ENCODE data around the gene NME4.
"Not testable (repeated sequence)": the region's sequence is repeated elsewhere in the genome, so short reads cannot be mapped to it uniquely, and the experiment has no call there.

Gene NME4

GRCh38 chr16:377419-377951 lies 19.5 kb upstream of the NME4 start:
- no peak for DNase-seq (ENCODE audit: low read depth in 2 of 2)

DNA sequence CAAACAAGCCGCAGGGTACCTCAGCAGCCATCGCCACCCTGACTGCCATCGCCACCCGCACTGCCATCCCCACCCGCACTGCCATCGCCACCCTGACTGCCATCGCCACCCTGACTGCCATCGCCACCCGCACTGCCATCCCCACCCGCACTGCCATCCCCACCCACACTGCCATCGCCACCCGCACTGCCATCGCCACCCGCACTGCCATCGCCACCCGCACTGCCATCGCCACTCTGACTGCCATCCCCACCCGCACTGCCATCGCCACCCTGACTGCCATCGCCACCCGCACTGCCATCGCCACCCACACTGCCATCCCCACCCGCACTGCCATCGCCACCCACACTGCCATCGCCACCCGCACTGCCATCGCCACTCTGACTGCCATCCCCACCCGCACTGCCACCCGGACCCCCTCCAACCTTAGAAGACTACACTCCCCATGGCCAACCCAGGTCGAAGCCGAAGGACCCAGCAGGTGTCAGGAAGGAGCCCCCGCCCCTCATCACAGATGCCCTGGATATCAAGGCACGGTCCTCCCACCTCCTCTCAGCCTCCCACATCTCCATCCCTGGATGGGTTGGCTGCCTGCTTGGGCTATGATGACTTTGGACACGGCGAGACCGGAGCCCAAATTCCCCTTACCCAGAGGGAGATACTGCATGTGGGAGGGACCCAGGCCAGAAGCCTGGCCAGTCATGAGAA lies 18.7 kb upstream of the NME4 start:
- not testable (repeated sequence) for DNase-seq (ENCODE audit: low read depth in 2 of 2)

- no peak for DNase-seq (ENCODE audit: low read depth in 2 of 2)
Measured at GRCh38 chr16:378821-379182, 18.2 kb upstream of the NME4 start.

DNA sequence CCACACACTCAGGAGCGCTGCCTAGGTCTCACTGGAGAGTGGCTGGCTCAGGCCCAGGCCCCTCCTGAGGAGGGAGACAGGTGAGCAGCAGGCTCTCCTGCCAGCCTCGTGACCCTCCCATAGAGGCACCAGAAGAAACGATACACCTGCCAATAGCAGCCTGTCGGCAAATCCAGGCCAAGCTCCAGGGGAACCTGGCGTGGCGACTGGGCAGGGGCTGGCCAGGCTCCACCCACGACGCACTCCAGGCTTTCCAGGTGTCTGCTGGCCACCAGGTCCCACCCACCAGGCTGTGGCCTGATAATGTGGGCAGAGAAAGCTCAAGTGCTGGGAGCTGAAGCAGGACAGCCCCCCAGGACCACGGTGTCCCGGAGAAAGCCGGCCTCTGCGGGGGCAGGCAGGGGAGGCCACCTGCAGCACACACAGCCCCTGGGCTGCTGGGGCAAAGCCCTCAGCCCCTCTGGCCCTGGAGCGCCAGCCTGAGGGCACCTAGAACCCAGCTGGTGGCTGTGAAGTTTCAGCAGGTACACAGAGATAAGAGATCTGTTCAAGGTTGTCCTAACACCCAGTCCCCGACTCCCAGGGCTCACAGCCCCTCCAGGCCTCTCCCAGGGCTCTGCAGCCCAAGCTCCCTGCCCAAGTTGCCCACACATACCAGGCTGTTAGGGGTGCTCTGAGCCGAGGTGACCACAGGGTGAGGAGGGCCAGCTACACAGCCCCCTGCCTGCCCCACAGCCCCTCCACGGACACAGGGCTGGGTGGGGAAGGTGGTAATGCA lies 17.6 kb upstream of the NME4 start:
- no peak for DNase-seq (ENCODE audit: low read depth in 2 of 2)

GRCh38 chr16:379961-380761 lies 16.8 kb upstream of the NME4 start:
- DNase-seq (ENCODE audit: low read depth in 2 of 2): no peak

- DNase-seq (ENCODE audit: low read depth in 2 of 2): no peak
Measured at GRCh38 chr16:380762-381011, 16.3 kb upstream of the NME4 start.

- no peak for DNase-seq (ENCODE audit: low read depth in 2 of 2)
Measured at GRCh38 chr16:381012-381788, 15.8 kb upstream of the NME4 start.

DNA sequence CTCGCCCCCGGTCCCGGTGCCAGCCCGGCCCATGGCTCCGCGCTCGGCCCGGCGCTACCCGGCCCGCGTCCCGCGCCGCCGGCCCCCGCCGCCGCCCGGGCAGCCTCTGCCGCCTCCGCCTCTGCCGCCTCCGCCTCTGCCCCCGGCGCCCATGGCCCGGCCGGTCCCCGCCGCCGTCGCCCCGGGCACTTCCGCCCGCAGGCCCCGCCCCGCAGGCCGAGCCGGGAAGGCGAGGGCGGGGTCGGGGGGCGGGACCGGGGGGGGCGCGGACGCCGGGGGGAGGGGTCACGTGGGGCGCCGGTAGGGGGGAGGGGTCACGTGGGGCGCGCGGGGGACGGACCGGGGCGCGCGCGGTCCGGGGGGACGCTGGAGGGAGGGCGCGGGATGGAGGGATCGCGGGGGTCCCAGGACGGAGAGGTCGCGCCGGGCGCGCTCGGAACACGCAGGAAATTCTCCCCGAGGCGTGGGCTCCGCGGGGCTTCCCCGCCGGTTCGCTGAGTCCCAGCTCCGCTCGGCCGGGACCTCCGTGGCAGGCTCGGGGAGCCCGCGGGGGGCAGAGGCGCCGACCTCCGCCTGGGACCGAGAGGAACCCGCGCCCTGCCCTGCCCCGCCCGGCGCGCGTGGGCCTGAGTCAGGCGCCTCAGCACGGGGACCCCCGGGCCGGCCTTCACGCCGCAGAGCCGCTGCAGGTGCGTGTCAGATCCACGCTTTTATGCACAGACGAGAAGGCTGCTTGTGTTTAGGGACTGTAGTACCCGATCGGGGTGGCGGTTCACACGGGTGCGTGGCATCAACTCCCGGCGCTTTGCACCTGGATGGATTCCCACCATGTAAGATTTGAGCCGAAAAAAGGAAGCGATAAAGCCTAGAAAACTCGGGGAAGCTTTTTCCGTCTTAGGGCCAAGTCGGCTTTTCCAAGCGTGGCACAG lies 14.9 kb upstream of the NME4 start, which contains the start of gene PGAP6:
Gene PGAP6, minus strand, starts transcription at position 190 of the 929 bp plus-strand sequence. Its CDS starts 157 bp downstream, at position 33.
- DNase-seq (ENCODE audit: low read depth in 2 of 2): peak in 1 of 2 donors; percentile 55

DNA sequence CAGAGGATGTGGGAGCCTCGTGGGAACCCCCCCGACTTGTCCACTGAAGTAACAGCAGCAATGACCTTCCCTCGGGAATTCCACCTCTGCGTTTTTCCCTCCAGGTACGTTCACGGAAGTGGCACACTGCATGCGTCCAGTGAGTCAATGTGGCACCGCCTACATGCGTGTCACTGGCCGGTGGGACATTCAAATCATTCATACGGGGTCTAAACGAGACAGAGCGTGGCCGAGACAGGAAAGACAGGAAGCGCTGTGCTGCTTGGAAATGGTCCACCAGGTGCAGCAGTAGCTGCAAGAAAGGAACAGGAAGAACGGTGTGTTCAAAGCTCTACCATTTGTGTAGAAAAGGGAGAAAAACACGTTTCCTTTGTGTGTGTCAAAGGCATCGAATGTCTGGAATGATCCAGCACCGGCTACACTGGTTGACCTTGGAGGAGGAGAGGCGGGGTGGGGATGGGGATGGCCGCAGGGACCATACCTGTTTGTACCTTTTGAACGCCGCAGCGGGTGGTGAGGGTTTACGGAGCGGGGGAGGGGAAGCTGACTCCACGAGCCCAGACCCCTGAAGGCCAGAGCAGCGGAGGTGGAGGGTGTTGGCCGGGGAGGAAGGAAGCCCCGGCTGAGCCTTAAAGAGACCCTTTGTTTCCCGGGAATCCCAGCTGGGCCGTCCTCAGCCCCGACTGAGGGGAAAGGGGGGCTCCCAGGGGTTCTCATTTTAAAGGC lies 13.5 kb upstream of the NME4 start:
- DNase-seq (ENCODE audit: low read depth in 2 of 2): no peak

GRCh38 chr16:386641-387156 lies 10.3 kb upstream of the NME4 start:
- no peak for DNase-seq (ENCODE audit: low read depth in 2 of 2)

- DNase-seq (ENCODE audit: low read depth in 2 of 2): not testable (repeated sequence)
Measured at GRCh38 chr16:387761-388666, 9.0 kb upstream of the NME4 start.

DNA sequence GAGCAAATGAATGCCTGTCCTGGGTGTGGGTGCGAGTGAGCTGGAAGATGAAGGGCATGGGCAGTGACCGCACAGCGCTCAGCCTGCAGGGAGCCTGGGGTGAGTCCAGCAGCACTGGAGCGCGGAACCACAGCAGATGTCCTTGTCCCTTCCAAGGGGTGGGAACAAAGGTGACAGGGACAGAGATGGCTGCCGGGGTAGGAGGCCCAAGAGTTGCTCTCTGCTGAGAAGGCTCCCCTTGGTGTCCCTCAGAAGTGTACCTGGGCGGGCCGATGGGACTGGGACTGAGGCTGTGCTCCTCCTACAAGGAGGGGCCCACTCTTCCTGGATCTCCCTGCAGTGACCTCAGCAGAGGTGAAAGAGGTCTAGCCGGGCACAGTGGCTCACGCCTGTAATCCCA lies 7.6 kb upstream of the NME4 start:
- DNase-seq (ENCODE audit: low read depth in 2 of 2): no peak

GRCh38 chr16:391885-392335 lies 5.1 kb upstream of the NME4 start:
- DNase-seq (ENCODE audit: low read depth in 2 of 2): peak; percentile 77 to 78

DNA sequence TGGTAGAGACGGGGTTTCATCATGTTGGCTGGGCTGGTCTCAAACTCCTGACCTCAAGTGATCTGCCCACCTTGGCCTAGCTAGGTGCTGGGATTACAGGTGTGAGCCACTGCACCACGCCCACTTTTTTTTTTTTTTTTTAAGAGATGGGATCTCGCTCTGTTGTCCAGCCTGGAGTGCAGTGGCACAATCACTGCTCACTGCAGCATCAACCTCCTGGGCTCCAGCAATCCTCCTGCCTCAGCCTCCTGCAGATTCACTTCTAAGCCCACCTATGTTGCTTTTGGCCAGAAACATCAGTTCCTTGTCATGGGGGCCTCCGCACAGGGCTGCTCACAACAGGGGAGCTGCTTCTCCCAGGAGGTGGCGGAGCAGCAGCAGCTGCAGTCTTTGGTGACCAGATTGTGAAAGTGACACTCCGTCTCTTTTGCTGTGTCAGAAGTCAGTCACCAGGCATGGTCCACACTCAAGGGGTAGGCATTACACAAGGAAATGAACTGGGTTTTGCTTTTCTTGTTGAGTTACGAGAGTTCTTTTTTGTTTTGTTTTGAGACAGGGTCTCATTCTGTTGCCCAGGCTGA lies 4.5 kb upstream of the NME4 start:
- no peak for DNase-seq (ENCODE audit: low read depth in 2 of 2)

DNA sequence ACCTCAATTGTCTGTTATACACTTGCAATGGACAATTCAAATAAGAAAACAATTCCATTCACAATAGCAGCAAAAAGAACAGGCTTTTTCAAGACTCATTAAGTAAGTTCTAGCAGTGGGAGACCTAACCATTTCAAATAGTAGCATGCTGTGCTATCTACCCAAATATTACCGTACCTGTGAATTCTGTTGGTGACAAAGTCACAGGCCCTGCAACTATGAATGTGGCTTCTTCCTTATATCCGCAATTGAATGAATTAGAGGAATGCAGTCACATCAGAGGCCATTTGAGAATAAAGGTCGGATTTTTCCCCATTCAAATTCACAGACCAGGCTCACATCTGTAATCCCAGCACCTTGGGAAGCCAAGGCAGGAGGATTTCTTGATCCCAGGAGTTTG lies 800 bp upstream of the NME4 start:
- no peak for DNase-seq (ENCODE audit: low read depth in 2 of 2)

- no peak for DNase-seq (ENCODE audit: low read depth in 2 of 2)
Measured at GRCh38 chr16:396605-397004, 394 bp upstream of the NME4 start.

GRCh38 chr16:397736-398332 lies 835 bp downstream of the NME4 start:
- DNase-seq (ENCODE audit: low read depth in 2 of 2): no peak

Data from stimulated activated CD4-positive, alpha-beta T cell treated with anti-CD3 and anti-CD28 coated beads, Interleukin-15, amount 100 ng/mL, for 48 hours (primary cell).